Small intestine (tissue), 7 donors: ENCODE data around the gene ERC2. TPM values are rescaled to one million over a fixed set of nuclear protein-coding genes. Genes with fewer than 3 reads are reported as not detected.
"Not testable (repeated sequence)": the region's sequence is repeated elsewhere in the genome, so short reads cannot be mapped to it uniquely, and the experiment has no call there.

ENCODE experiments used
- DNase-seq, 2 donors: peaks; one replicate each; pipeline versions ENCODE4 v3.0.0 to v3.0.0-alpha.2; 2013
- FAIRE-seq: peaks from 2 replicates; lab custom pipeline; 2012; peaks lifted over from hg19 to GRCh38; lab: Jason Lieb, UNC
- H3K27ac ChIP-seq, 3 donors: one replicate each; pipeline ENCODE4 v1.5.1; 2013; ENCODE audit warnings: low read length in 2 of 3, mild to moderate bottlenecking in 2 of 3, control low read depth in 1 of 3, inconsistent platforms in 1 of 3, low read depth in 1 of 3, moderate library complexity in 1 of 3
- H3K27me3 ChIP-seq, 3 donors: one replicate each; pipeline ENCODE4 v1.6.1; 2013; ENCODE audit warnings: low read length in 3 of 3, inconsistent platforms in 1 of 3; ENCODE audit not compliant: control insufficient read depth in 3 of 3, insufficient read depth in 3 of 3
- H3K36me3 ChIP-seq, 3 donors: one replicate each; pipeline ENCODE4 v1.6.1; 2013; ENCODE audit warnings: low read length in 3 of 3, inconsistent platforms in 1 of 3, low read depth in 1 of 3, mild to moderate bottlenecking in 1 of 3, moderate library complexity in 1 of 3; ENCODE audit not compliant: control insufficient read depth in 3 of 3, insufficient read depth in 2 of 3
- H3K4me1 ChIP-seq, 3 donors: one replicate each; pipeline ENCODE4 v1.6.1; 2013; ENCODE audit warnings: low read length in 2 of 3, inconsistent platforms in 1 of 3, low read depth in 1 of 3, mild to moderate bottlenecking in 1 of 3, moderate library complexity in 1 of 3; ENCODE audit not compliant: control insufficient read depth in 3 of 3, insufficient read depth in 2 of 3
- H3K4me3 ChIP-seq, 3 donors: one replicate each; pipeline ENCODE4 v1.5.1; 2013; ENCODE audit warnings: low read length in 3 of 3, control low read depth in 1 of 3, inconsistent platforms in 1 of 3, low read depth in 1 of 3, mild to moderate bottlenecking in 1 of 3, moderate library complexity in 1 of 3
- H3K9me3 ChIP-seq, 2 donors: one replicate each; pipeline ENCODE4 v1.6.1; 2013; ENCODE audit warnings: low read depth in 1 of 2, low read length in 1 of 2; ENCODE audit not compliant: control insufficient read depth in 2 of 2, insufficient read depth in 1 of 2
- WGBS, 3 donors: extraction: QIAGEN DNeasy Blood & Tissue Kit; methylation state at CpG; one replicate each; pipeline ENCODE4 v1.1.7; 2013; 5-methylcytosine and 5-hydroxymethylcytosine counted together
- polyA plus RNA-seq, 4 donors: library from polyadenylated mRNA; stranded (reverse) in 3 of 4; unstranded in 1 of 4; fragments of 200-250 nt in 3 of 4; fragments of 120-200 nt in 1 of 4; gene quantifications; one replicate each; pipeline versions ENCODE4 v1.2.1 to v1.2.3, GENCODE V29; 2013
- donor health status: healthy with polysubstance abuse.
- donor health status: control.
- donor health status: control.
- donor health status: Bipolar disorder and iron deficiency.
- donor health status: healthy.

ERC2 gene
- polyA plus RNA-seq, 4 donors = 0.73 to 2.0 TPM; not detected in 2

GRCh38 chr3:55857633-55858032 lies 610.6 kb downstream of the ERC2 start:
- Histone ChIP-seq H3K27me3 (no peaks in the 10 kb centered on the region), H3K36me3 (no peaks in the 10 kb centered on the region), H3K4me1 (no peaks in the 10 kb centered on the region), H3K4me3 (no peak overlapping the region), H3K9me3 (no peaks in the 10 kb centered on the region), H3K27ac (no peak overlapping the region)
- DNase-seq (no peak), FAIRE-seq (no peak)
- WGBS, 3 donors = 53 to 68% (median 64%) methylated on average over 2 of the region's 2 CpGs

- Histone ChIP-seq H3K4me3 (no peak overlapping the region), H3K27ac (no peak overlapping the region), H3K9me3 (no peaks in the 10 kb centered on the region), H3K27me3 (no peaks in the 10 kb centered on the region), H3K36me3 (no peaks in the 10 kb centered on the region), H3K4me1 (no peaks in the 10 kb centered on the region)
- WGBS, 3 donors = 42 to 62% (median 54%) methylated on average over 2 of the region's 2 CpGs
- DNase-seq = no peak
- no peak for FAIRE-seq
These were observed 613.0 kb downstream of the ERC2 start for GRCh38 chr3:55855311-55855710.

DNA sequence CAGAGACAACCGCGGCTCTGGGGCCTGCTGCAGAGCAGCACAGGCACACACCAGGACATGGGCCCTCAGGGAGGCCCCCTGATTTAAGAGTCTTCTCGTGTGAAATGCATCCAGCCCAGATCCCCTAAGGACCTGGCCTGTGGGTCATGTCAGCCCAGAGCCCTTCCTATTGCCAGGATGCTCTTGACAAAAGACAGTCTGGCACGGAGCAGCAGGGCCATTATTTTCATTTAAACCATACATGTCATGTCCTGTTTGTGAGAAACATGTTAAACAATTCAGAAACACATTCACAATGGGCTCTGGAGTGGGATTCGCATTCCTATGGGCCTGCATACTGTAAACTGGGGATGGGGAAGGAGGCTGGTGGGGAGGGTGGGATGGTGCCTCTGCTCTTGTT lies 613.8 kb downstream of the ERC2 start:
- DNase-seq = no peak
- WGBS, 3 donors = 55 to 67% (median 60%) methylated on average over 5 of the region's 5 CpGs
- H3K9me3 ChIP-seq = no peaks in the 10 kb centered on the region
- H3K27ac ChIP-seq = no peak overlapping the region
- no peak overlapping the region for H3K4me3 ChIP-seq
- H3K27me3 ChIP-seq = no peaks in the 10 kb centered on the region
- no peaks in the 10 kb centered on the region for H3K4me1 ChIP-seq
- H3K36me3 ChIP-seq = no peaks in the 10 kb centered on the region
- FAIRE-seq = no peak

GRCh38 chr3:55852326-55852725 lies 615.9 kb downstream of the ERC2 start:
- Histone ChIP-seq H3K27me3 (no peaks in the 10 kb centered on the region), H3K9me3 (no peaks in the 10 kb centered on the region), H3K4me1 (no peaks in the 10 kb centered on the region), H3K36me3 (no peaks in the 10 kb centered on the region), H3K4me3 (no peak overlapping the region), H3K27ac (no peak overlapping the region)
- DNase-seq = no peak
- 77 to 95% (median 87%) methylated on average over 2 of the region's 2 CpGs for WGBS, 3 donors
- FAIRE-seq = no peak

- no peak for FAIRE-seq
These were observed 626.1 kb downstream of the ERC2 start for GRCh38 chr3:55842204-55842603.

DNA sequence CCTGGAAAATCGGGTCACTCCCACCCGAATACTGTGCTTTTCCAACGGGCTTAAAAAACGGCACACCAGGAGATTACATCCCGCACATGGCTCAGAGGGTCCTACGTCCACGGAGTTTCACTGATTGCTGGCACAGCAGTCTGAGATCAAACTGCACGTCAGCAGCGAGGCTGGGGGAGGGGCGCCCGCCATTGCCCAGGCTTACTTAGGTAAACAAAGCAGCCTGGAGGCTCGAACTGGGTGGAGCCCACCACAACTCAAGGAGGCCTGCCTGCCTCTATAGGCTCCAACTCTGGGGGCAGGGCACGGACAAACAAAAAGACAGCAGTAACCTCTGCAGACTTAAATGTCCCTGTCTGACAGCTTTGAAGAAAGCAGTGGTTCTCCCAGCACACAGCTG lies 636.4 kb downstream of the ERC2 start:
- H3K4me1 ChIP-seq, H3K27me3 ChIP-seq, H3K27ac ChIP-seq, H3K36me3 ChIP-seq, H3K4me3 ChIP-seq, FAIRE-seq, DNase-seq, H3K9me3 ChIP-seq: not testable (repeated sequence)
- WGBS, 3 donors = 57 to 64% (median 61%) methylated on average over 13 of the region's 13 CpGs

More at GRCh38 chr3:55842204-55842603, 626.1 kb downstream of the ERC2 start:
- no peaks in the 10 kb centered on the region for H3K36me3 ChIP-seq
- no peak overlapping the region for H3K4me3 ChIP-seq
- no peak overlapping the region for H3K27ac ChIP-seq
- no peaks in the 10 kb centered on the region for H3K27me3 ChIP-seq
- 42 to 61% (median 50%) methylated on average over 3 of the region's 3 CpGs for WGBS, 3 donors
- DNase-seq = no peak
- no peaks in the 10 kb centered on the region for H3K4me1 ChIP-seq
- peaks cover 0 to 2% of the 10 kb centered on the region in 2 donors for H3K9me3 ChIP-seq

DNA sequence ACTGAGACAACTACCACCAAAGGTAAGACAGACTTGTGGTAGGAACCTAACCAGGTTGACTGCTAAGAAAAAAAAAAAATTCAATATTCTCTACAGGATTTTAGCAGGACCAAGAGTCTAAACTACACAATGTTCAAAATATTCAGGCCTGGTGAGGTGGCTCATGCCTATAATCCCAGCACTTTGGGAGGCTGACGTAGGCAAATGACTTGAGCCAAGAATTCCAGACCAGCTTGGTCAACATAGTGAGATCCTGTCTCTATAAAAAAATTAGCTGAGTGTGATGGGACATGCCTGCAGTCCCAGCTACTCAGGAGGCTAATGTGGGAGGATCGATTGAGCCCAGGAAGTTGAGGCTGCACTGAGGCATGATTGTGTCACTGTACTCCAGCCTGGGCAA lies 639.6 kb downstream of the ERC2 start:
- FAIRE-seq (no peak), DNase-seq (no peak)
- Histone ChIP-seq H3K4me1 (no peaks in the 10 kb centered on the region), H3K27ac (no peak overlapping the region), H3K36me3 (no peaks in the 10 kb centered on the region), H3K9me3 (no peaks in the 10 kb centered on the region), H3K4me3 (no peak overlapping the region), H3K27me3 (no peaks in the 10 kb centered on the region)
- WGBS, 3 donors = 80 to 86% (median 82%) methylated on average over 2 of the region's 2 CpGs

GRCh38 chr3:55827786-55828185 lies 640.5 kb downstream of the ERC2 start:
- Histone ChIP-seq H3K9me3 (no peaks in the 10 kb centered on the region), H3K4me1 (no peaks in the 10 kb centered on the region), H3K27ac (no peak overlapping the region), H3K27me3 (no peaks in the 10 kb centered on the region), H3K36me3 (no peaks in the 10 kb centered on the region), H3K4me3 (no peak overlapping the region)
- DNase-seq (peak in 1 of 2 donors; percentile 5), FAIRE-seq (no peak)
- 69 to 84% (median 75%) methylated on average over 10 of the region's 10 CpGs for WGBS, 3 donors

- H3K4me1 ChIP-seq = no peaks in the 10 kb centered on the region
- H3K27ac ChIP-seq = no peak overlapping the region
- H3K4me3 ChIP-seq = no peak overlapping the region
- FAIRE-seq (no peak), DNase-seq (no peak)
- 61 to 74% (median 72%) methylated on average over 6 of the region's 6 CpGs for WGBS, 3 donors
- no peaks in the 10 kb centered on the region for H3K36me3 ChIP-seq
- H3K27me3 ChIP-seq = no peaks in the 10 kb centered on the region
- no peaks in the 10 kb centered on the region for H3K9me3 ChIP-seq
These were observed 641.4 kb downstream of the ERC2 start for GRCh38 chr3:55826731-55827496.
